ENCODE measurements around the gene FBXO21. TPM values are rescaled to one million over a fixed set of nuclear protein-coding genes. Genes with fewer than 3 reads are reported as not detected.

Gene FBXO21
- total and polyA plus RNA-seq, 2 donors (not counting 1 experiment from before 2014, with no cell fraction given) = 31.3 to 81.3 TPM

- Histone ChIP-seq H3K4me3 (replicated peaks in 1 of 4; ENCODE audit: control extremely low read depth in 1 of 4, insufficient read depth in 1 of 4, low read depth in 3 of 4, low read length in 4 of 4) (no peak overlapping the region), H3K4me1 (ENCODE audit: control insufficient read depth, extremely low read depth, insufficient read depth, low read length) (no peaks in the 10 kb centered on the region), H2AFZ (ENCODE audit: low read length) (no peak overlapping the region), H3K9ac (ENCODE audit: insufficient read depth, low read length) (no peak overlapping the region), H3K27ac (ENCODE audit: insufficient read depth, low read length) (no peak overlapping the region), H3K27me3 (ENCODE audit: control insufficient read depth, insufficient read depth, low read length) (no peaks in the 10 kb centered on the region), H3K4me2 (ENCODE audit: extremely low read depth, insufficient read depth, low read length) (no peak overlapping the region), H4K20me1 (ENCODE audit: control insufficient read depth, extremely low read depth, insufficient read depth, low read length) (no peaks in the 10 kb centered on the region), H3K36me3 (ENCODE audit: control insufficient read depth, insufficient read depth, low read length) (no peaks in the 10 kb centered on the region), H3K9me3 (ENCODE audit: control insufficient read depth, insufficient read depth, low read depth, low read length) (no peaks in the 10 kb centered on the region), H3K79me2 (ENCODE audit: control insufficient read depth, insufficient read depth, low read length) (no peaks in the 10 kb centered on the region)
- no peak for DNase-seq (ENCODE audit: low read depth in 2 of 2)
- TF ChIP-seq CTCF (conservative IDR thresholded peaks at IDR 0.05 in 1 of 2, IDR thresholded peaks at IDR 0.05 in 1 of 2; ENCODE audit: low read depth in 1 of 2, low read length in 2 of 2) (no peak), EZH2 (IDR thresholded peaks at IDR 0.05; ENCODE audit: low read length, missing control alignments) (no peak)
Observed at GRCh38 chr12:117234441-117234840, 44.2 kb upstream of the FBXO21 start.

- no peak overlapping the region for H2AFZ ChIP-seq (ENCODE audit: low read length)
Observed at GRCh38 chr12:117231750-117232149, 41.5 kb upstream of the FBXO21 start.

GRCh38 chr12:117228239-117228638, 38.0 kb upstream of the FBXO21 start:
- no peaks in the 10 kb centered on the region for H4K20me1 ChIP-seq (ENCODE audit: control insufficient read depth, extremely low read depth, insufficient read depth, low read length)
- no peak for TF ChIP-seq CTCF (conservative IDR thresholded peaks at IDR 0.05 in 1 of 2, IDR thresholded peaks at IDR 0.05 in 1 of 2; ENCODE audit: low read depth in 1 of 2, low read length in 2 of 2)
- TF ChIP-seq EZH2 (IDR thresholded peaks at IDR 0.05; ENCODE audit: low read length, missing control alignments) = no peak
- no peak overlapping the region for H2AFZ ChIP-seq (ENCODE audit: low read length)
- no peak overlapping the region for H3K4me3 ChIP-seq (replicated peaks in 1 of 4; ENCODE audit: control extremely low read depth in 1 of 4, insufficient read depth in 1 of 4, low read depth in 3 of 4, low read length in 4 of 4)
- H3K27ac ChIP-seq (ENCODE audit: insufficient read depth, low read length) = no peak overlapping the region
- no peak overlapping the region for H3K4me2 ChIP-seq (ENCODE audit: extremely low read depth, insufficient read depth, low read length)
- H3K9ac ChIP-seq (ENCODE audit: insufficient read depth, low read length) = no peak overlapping the region
- H3K27me3 ChIP-seq (ENCODE audit: control insufficient read depth, insufficient read depth, low read length) = no peaks in the 10 kb centered on the region
- no peaks in the 10 kb centered on the region for H3K4me1 ChIP-seq (ENCODE audit: control insufficient read depth, extremely low read depth, insufficient read depth, low read length)
- no peaks in the 10 kb centered on the region for H3K9me3 ChIP-seq (ENCODE audit: control insufficient read depth, insufficient read depth, low read depth, low read length)
- no peaks in the 10 kb centered on the region for H3K36me3 ChIP-seq (ENCODE audit: control insufficient read depth, insufficient read depth, low read length)
- DNase-seq (ENCODE audit: low read depth in 2 of 2) = no peak
- no peaks in the 10 kb centered on the region for H3K79me2 ChIP-seq (ENCODE audit: control insufficient read depth, insufficient read depth, low read length)

More at GRCh38 chr12:117231750-117232149, 41.5 kb upstream of the FBXO21 start:
- H3K27ac ChIP-seq (ENCODE audit: insufficient read depth, low read length) = no peak overlapping the region
- H3K4me1 ChIP-seq (ENCODE audit: control insufficient read depth, extremely low read depth, insufficient read depth, low read length) = no peaks in the 10 kb centered on the region
- H3K9ac ChIP-seq (ENCODE audit: insufficient read depth, low read length) = no peak overlapping the region
- no peaks in the 10 kb centered on the region for H3K27me3 ChIP-seq (ENCODE audit: control insufficient read depth, insufficient read depth, low read length)
- H3K79me2 ChIP-seq (ENCODE audit: control insufficient read depth, insufficient read depth, low read length) = no peaks in the 10 kb centered on the region
- no peaks in the 10 kb centered on the region for H3K9me3 ChIP-seq (ENCODE audit: control insufficient read depth, insufficient read depth, low read depth, low read length)
- no peak for DNase-seq (ENCODE audit: low read depth in 2 of 2)
- no peaks in the 10 kb centered on the region for H4K20me1 ChIP-seq (ENCODE audit: control insufficient read depth, extremely low read depth, insufficient read depth, low read length)
- no peaks in the 10 kb centered on the region for H3K36me3 ChIP-seq (ENCODE audit: control insufficient read depth, insufficient read depth, low read length)
- TF ChIP-seq CTCF (conservative IDR thresholded peaks at IDR 0.05 in 1 of 2, IDR thresholded peaks at IDR 0.05 in 1 of 2; ENCODE audit: low read depth in 1 of 2, low read length in 2 of 2) (no peak), EZH2 (IDR thresholded peaks at IDR 0.05; ENCODE audit: low read length, missing control alignments) (no peak)
- no peak overlapping the region for H3K4me2 ChIP-seq (ENCODE audit: extremely low read depth, insufficient read depth, low read length)
- no peak overlapping the region for H3K4me3 ChIP-seq (replicated peaks in 1 of 4; ENCODE audit: control extremely low read depth in 1 of 4, insufficient read depth in 1 of 4, low read depth in 3 of 4, low read length in 4 of 4)
